GM12865 (cell line): ENCODE data around the gene PIAS1.
"Not testable (repeated sequence)": the region's sequence is repeated elsewhere in the genome, so short reads cannot be mapped to it uniquely, and the experiment has no call there.

Source experiments
- DNase-seq: peaks from one replicate; pipeline ENCODE4 v3.0.0; 2010; ENCODE audit warnings: low read depth
- H3K4me3 ChIP-seq: 2 replicates; pipeline ENCODE4 v1.5.1; 2011; ENCODE audit warnings: mild to moderate bottlenecking, low read depth, low read length, control low read depth
- TF ChIP-seq, protein P1 (sequence below): IDR thresholded peaks from 2 replicates; pipeline ENCODE4 v1.5.1; 2011; ENCODE audit warnings: low read length, control low read depth, low read depth, inconsistent platforms; ENCODE audit not compliant: insufficient read depth; ENCODE audit errors: missing control alignments

The PIAS1 gene

DNA sequence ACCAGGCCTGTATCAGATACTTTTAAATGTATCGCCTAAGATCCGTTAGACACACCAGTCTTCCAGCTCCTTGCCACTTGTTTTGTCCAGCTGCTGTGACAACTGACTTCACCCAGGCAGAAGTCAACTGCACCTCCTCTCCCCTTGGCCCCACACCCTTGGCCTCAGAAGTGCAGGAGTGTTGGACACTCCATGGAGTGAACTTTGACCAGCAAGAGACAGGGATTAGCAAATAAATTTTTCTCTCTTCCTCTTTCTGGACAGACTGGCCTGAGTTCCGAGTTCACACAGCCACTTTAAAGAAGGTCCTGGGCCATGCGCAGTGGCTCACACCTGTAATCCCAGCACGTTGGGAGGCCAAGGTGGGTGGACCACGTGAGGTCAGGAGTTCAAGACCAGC, 178.3 kb downstream of the PIAS1 start:
- TF ChIP-seq, protein P1, sequence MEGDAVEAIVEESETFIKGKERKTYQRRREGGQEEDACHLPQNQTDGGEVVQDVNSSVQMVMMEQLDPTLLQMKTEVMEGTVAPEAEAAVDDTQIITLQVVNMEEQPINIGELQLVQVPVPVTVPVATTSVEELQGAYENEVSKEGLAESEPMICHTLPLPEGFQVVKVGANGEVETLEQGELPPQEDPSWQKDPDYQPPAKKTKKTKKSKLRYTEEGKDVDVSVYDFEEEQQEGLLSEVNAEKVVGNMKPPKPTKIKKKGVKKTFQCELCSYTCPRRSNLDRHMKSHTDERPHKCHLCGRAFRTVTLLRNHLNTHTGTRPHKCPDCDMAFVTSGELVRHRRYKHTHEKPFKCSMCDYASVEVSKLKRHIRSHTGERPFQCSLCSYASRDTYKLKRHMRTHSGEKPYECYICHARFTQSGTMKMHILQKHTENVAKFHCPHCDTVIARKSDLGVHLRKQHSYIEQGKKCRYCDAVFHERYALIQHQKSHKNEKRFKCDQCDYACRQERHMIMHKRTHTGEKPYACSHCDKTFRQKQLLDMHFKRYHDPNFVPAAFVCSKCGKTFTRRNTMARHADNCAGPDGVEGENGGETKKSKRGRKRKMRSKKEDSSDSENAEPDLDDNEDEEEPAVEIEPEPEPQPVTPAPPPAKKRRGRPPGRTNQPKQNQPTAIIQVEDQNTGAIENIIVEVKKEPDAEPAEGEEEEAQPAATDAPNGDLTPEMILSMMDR: no peak
- no peak for DNase-seq
- no peak overlapping the region for H3K4me3 ChIP-seq

DNA sequence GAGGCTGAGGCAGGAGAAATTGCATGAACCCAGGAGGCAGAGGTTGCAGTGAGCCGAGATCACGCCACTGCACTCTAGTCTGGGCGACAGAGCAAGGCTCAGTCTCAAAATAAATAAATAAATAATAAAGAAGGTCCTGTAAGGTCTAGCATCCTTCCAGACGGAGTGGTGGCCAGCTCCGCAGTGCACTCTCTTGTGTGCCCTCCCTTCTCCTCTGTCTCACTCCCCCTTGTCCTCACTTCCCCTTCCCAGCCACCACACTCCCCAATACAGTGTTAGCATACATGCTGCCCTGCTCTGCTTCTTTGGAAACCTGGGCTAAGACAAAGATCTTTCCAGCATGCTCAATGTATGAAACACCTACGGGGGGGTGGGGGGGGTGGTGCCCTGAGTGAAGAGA, 178.8 kb downstream of the PIAS1 start:
- TF ChIP-seq, protein P1: no peak
- no peak overlapping the region for H3K4me3 ChIP-seq
- no peak for DNase-seq

DNA sequence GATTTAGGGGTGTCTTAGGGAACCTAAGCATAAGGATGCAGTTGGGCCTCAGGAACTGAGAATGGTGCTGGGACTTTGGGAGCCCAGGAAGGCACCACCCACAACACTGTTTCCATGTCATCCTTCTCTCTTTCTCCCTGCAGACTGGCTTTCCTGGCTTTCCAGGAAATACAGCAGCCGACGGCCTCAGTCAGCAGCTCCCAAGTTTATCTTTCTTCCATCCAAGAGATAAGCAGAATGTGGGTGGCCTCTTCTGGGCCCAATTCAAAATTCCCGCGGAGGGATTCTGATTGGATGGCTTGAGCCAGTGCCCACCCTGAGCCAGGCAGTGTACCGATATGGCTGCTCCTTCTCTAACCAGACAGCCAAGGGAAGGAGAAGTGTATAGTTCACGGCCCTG, 179.9 kb downstream of the PIAS1 start:
- no peak for DNase-seq
- TF ChIP-seq, protein P1: no peak
- H3K4me3 ChIP-seq: no peak overlapping the region

DNA sequence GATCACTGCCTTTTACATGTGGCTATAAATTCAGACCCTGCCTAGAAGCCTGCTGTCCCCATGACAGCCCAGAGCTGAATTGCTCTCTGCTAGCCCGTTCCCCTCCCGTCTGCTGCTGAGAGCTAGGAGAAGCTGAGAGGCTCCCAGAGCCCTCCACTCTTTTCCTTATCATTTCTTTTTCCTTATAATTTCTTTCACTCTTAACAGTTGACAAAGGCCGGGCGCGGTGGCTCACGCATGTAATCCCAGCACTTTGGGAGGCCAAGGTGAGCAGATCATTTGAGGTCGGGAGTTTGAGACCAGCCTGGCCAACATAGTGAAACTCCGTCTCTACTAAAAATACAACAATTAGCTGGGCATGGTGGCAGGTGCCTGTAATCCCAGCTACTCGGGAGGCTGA, 180.4 kb downstream of the PIAS1 start:
- DNase-seq, H3K4me3 ChIP-seq: not testable (repeated sequence)

DNA sequence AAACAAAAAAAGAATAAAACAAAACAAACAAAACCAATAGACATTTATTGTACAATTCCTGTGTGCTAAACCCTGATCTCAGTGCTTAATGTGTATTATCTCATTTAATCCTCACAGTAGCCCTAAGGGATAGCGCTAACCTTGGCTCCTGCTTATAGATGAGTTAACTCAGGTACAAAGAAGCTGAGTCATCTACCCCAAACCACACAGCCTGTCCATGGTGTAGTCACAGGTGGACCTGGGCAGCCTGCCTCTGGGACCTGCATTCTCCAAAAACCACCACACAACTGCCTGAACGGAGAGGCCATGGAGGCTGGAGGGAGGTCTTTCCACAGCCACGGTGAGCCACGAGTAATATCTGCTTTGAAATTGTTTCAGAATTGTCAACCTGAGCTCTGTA, 180.9 kb downstream of the PIAS1 start:
- no peak for DNase-seq
- TF ChIP-seq, protein P1: no peak
- no peak overlapping the region for H3K4me3 ChIP-seq

DNA sequence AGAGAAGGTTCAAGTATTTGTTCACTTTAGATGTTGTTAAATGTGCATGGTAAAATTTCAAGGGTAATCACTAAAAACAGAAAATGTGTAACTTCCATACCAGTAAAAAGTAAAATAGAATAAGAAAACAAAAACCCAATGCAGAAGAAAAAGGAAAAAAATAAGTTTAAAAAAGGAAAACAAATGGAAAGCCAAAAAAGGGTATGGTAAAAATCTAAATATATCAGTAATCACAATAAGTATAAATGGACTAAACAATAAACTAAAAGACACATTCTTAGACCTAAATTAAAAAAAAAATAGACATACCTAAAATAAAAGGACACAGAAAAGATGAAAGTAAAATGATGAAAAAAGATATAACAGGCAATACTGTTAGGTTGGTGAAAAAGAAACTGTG, 184.9 kb downstream of the PIAS1 start:
- H3K4me3 ChIP-seq: no peak overlapping the region
- DNase-seq: no peak
- TF ChIP-seq, protein P1: no peak

DNA sequence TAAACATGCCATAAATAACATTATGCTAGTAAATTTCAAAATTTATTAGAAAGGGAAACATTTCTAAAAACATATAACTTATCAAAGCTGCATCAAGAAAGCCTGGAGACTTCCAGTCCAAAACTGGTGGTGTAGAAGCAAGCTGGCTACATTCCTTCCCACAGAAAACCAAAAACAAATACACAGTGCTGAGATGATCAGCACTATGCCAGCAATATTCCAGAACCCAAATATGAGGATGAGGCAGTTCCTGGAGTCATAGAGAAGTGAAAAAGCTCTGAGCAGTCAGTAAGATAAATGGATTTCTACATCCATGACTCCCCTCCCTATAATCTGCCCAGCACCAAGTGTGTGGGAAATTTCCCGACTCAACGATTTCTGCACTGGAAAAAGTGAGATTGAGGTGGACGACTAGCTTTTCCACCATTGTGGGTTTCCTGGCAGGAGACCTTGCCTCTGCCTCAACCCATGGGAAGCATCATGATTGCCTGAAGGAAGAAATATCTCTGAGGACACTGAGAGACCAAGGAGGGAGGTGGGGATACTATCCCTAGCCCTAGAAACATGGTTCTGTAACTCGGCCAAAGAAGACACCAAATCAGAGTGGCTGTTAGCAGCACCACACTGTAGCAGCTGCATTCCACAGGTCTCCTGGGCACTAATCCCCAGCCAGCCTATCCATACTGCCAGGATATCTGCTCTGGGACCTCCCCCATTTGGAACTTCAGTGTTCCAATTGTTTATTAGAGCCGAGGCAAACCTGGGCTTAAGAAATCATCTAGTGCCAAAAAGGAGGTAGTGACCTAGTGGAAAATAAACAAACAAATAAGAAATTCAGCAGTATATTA, 187.2 kb downstream of the PIAS1 start:
- TF ChIP-seq, protein P1: no peak
- no peak for DNase-seq
- no peak overlapping the region for H3K4me3 ChIP-seq
